Activated CD4-positive, alpha-beta T cell treated with anti-CD3 and anti-CD28 coated beads, Interleukin-2, amount 50 U/mL, for 48 hours (primary cell): ENCODE data around the gene UBASH3A.
A peak's percentile ranks its signal among the peaks of the same experiment; 100 is the strongest.
"Not testable (repeated sequence)": the region's sequence is repeated elsewhere in the genome, so short reads cannot be mapped to it uniquely, and the experiment has no call there.

ENCODE experiments used
- DNase-seq, 2 experiments: peaks; one replicate each; pipeline ENCODE4 v3.0.0-alpha.2; 2020

UBASH3A gene

GRCh38 chr21:42392731-42393442, 10.8 kb upstream of the UBASH3A start:
- peak in 1 of 2 experiments; percentile 33 for DNase-seq

- no peak for DNase-seq
Observed at GRCh38 chr21:42393443-42393950, 10.2 kb upstream of the UBASH3A start.

GRCh38 chr21:42395302-42395701, 8.4 kb upstream of the UBASH3A start:
- DNase-seq, result no peak

- no peak for DNase-seq
Observed at GRCh38 chr21:42395905-42396651, 7.6 kb upstream of the UBASH3A start, which contains the start of gene TMPRSS3. Gene TMPRSS3 (minus strand): TSS chr21:42396052. CDS start chr21:42395417, 635 bp downstream.

GRCh38 chr21:42396799-42397745, 6.6 kb upstream of the UBASH3A start:
- DNase-seq, result no peak

GRCh38 chr21:42397746-42398394, 5.8 kb upstream of the UBASH3A start:
- DNase-seq, result no peak

GRCh38 chr21:42398436-42399028, 5.2 kb upstream of the UBASH3A start:
- DNase-seq, result no peak

DNA sequence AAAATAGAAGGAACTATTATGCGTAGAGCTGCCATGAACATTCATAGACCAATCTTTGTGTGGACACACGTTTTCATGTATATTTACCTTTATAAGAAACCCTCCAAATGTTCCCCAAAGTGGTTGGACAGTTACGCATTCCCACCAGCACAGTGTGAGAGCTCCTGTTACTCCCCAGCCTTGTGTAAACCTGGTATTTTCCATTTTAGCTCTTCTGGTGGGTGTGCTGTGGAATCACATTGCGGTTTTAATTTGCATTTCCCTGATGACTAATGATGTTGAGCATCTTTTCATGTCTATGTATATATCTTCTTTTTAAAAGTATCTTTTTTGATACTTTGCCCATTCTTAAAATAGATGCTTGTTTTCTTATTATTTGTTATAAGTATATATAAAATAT, 3.2 kb upstream of the UBASH3A start:
- DNase-seq, result no peak

- no peak for DNase-seq
Observed at GRCh38 chr21:42401154-42401553, 2.5 kb upstream of the UBASH3A start.

- no peak for DNase-seq
Observed at GRCh38 chr21:42401820-42402251, 1.9 kb upstream of the UBASH3A start.

DNA sequence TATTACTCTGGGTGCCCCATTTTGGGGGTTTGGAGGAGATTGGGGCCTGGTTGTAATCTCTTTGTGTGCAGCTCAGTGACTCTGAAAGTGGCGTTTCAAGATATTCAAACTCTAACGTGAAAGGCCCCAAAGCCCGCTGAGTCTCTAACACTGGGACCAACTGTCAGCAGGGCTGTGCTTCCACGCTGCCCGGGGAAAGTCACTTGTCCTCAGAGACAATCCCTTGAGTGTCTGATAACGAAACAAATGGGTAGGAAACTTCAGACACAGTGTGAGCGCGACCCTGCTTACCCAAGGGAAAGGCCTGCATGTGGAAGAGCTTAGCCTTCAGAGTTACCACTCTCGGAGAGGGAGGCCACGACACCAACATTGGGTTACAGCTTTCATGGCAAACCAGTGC, 837 bp downstream of the UBASH3A start:
- peak; percentile 36 to 55 for DNase-seq

- peak; percentile 48 to 54 for DNase-seq
Observed at GRCh38 chr21:42405064-42406013, 1.6 kb downstream of the UBASH3A start.

DNA sequence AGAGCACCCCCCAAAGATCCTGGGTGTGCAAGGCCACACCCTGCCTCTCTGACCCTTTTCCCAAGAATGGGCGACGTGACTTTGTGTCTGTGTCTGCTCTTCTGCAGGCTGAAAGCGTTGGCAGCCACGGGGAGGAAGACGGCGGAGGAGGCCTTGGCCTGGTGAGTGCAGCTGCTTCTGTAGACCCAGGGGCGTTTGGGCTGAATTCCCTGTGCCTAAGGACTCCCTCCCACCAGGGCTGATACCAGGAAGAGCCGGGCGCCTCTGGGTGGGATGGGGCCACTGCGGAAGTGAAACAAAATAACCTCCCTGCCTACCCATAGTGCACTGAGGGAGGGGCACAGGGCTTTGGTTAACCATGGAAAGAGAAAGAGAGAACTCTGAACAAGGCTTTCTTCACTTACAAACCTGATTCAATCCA, 2.5 kb downstream of the UBASH3A start:
- DNase-seq, result peak; percentile 67 to 79

DNA sequence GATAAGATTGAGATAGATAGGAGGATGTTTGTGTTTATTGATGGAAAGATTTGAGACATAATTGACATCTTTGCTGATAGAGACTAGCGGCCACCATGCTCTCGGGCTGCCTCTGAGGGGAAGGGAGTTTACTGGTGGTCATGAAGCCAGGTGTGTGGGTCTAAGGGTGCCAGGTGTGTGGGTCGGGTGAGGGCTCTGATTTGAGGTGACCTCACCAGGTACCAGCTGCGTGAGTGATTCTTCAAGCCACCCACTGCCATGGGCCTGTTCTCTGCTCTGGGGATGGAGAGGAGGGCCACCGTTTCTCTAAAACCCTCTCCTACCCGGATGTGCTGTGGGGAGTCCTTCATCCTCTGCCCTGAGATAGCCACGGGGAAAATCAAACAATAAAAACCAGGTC, 3.2 kb downstream of the UBASH3A start:
- DNase-seq, result no peak

- no peak for DNase-seq
Observed at GRCh38 chr21:42407476-42407875, 3.8 kb downstream of the UBASH3A start.

DNA sequence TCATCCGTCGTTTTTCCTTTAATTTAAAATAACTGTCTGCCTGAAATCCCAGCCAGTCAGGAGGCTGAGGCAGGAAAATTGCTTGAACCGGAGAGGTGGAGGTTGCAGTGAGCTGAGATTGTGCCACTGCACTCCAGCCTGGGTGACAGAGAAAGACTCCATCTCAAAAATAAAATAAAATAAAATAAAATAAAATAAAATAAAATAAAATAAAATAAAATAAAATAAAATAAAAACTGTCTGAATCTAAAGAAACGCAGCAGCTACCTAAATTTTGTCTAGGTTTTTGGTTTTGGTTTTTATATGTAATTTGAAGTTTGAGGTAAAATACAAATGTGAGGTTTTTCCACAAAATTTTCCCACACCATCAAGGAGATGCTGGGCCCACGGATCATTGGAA, 5.0 kb downstream of the UBASH3A start:
- not testable (repeated sequence) for DNase-seq

GRCh38 chr21:42409366-42409765, 5.7 kb downstream of the UBASH3A start:
- no peak for DNase-seq

DNA sequence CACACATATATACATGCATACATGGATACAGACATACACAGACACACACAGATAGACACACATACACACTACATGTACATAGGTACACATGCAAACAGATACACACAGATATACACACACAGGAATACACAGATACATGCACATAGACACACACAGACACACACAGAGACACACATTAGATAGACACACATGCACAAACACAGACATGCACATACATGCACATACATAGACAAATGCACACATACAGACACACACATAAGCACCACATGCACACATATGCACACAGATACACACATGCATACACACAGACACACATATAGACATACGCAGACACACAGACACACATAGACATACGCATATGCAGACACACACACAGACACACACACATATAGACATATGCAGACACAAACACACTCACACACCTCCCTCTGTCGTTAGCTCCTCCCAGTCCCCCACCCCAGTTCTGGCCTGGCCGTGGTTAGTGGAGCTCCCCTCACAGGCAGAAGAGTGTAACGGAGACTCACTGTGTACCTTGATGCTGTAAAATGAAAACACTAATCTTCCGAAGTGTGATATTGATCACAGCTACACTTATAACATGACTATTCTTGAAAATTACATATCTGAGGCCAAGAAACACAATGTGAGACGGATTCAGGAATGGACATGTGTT, 7.6 kb downstream of the UBASH3A start:
- DNase-seq, result peak; percentile 59 to 74

- DNase-seq, result no peak
Observed at GRCh38 chr21:42411891-42412635, 8.4 kb downstream of the UBASH3A start.

DNA sequence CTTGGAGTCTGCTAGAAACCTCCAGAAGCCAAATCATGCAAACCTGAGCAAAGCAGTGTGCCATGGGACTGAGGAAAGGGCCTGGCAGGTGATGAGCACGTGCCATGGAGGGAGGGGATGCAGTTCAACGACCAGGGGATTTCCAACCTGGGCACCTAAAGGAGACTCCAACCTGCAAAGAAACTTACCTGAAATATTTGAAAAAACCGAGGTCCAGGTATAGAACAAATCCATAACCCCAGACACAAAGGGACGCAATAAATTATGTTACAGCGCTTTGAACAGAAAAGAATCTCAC, 8.9 kb downstream of the UBASH3A start:
- DNase-seq, result no peak
